Myometrial cell (primary cell): ENCODE results near the gene OR2T10. TPM values are rescaled to one million over a fixed set of nuclear protein-coding genes. Genes with fewer than 3 reads are reported as not detected.

Experiments
- total RNA-seq: library from RNA; depleted of rRNA; stranded (reverse); fragments of >200 nt; gene quantifications from 2 replicates; pipeline ENCODE4 v1.2.3, GENCODE V29; 2015

Gene OR2T10
- total RNA-seq = not detected in 2 replicates

GRCh38 chr1:248597589-248597988 lies at the start of gene OR2T10:
TSS of gene OR2T10 (minus strand) at chr1:248597700. CDS start at chr1:248593768, 3,932 bp downstream.

GRCh38 chr1:248645178-248645577 lies 47.7 kb upstream of the OR2T10 start, which contains the start of gene OR2T35:
TSS of gene OR2T35 (minus strand) at chr1:248645278. CDS start at chr1:248639258, 6,020 bp downstream.

GRCh38 chr1:248634991-248635390 lies 37.5 kb upstream of the OR2T10 start, which contains the start of gene OR2T11:
TSS of gene OR2T11 (minus strand) at chr1:248635091. CDS start at chr1:248627128, 7,963 bp downstream.

GRCh38 chr1:248574657-248575056 lies 22.8 kb downstream of the OR2T10 start, which contains the start of gene OR2T34:
TSS of gene OR2T34 (minus strand) at chr1:248574757. CDS start at chr1:248574757, 0 bp downstream.

GRCh38 chr1:248562672-248563071 lies 34.8 kb downstream of the OR2T10 start, which contains the start of gene OR2T29:
TSS of gene OR2T29 (minus strand) at chr1:248562772. CDS start at chr1:248559491, 3,281 bp downstream.

Other genes starting within 250 kb of the OR2T10 start
- not detected in 2 replicates for gene OR14C36, start 248.9 kb downstream of the OR2T10 start, total RNA-seq
- not detected in 2 replicates for gene OR2T4, start 236.0 kb downstream of the OR2T10 start, total RNA-seq
- not detected in 2 replicates for gene OR2T6, start 222.0 kb downstream of the OR2T10 start, total RNA-seq
- not detected in 2 replicates for gene OR2T1, start 194.7 kb downstream of the OR2T10 start, total RNA-seq
- not detected in 2 replicates for gene OR2T2, start 152.1 kb downstream of the OR2T10 start, total RNA-seq
- not detected in 2 replicates for gene OR2T3, start 124.3 kb downstream of the OR2T10 start, total RNA-seq
- gene OR2T5, start 109.1 kb downstream of the OR2T10 start, total RNA-seq = not detected in 2 replicates
- gene OR2G6, start 89.6 kb downstream of the OR2T10 start, total RNA-seq = not detected in 2 replicates
- not detected in 2 replicates for gene OR2T29, start 34.9 kb downstream of the OR2T10 start, total RNA-seq
- not detected in 2 replicates for gene OR2T34, start 22.9 kb downstream of the OR2T10 start, total RNA-seq
- not detected in 2 replicates for gene OR2T11, start 37.4 kb upstream of the OR2T10 start, total RNA-seq
- gene OR2T35, start 47.6 kb upstream of the OR2T10 start, total RNA-seq = not detected in 2 replicates
- not detected in 2 replicates for gene OR2T27, start 57.8 kb upstream of the OR2T10 start, total RNA-seq
- not detected in 2 replicates for gene OR14I1, start 105.1 kb upstream of the OR2T10 start, total RNA-seq
- not detected in 2 replicates for gene LYPD8, start 158.1 kb upstream of the OR2T10 start, total RNA-seq
- 18.5 and 21.1 TPM in 2 replicates for gene SH3BP5L, start 228.2 kb upstream of the OR2T10 start, total RNA-seq
- 11.8 and 13.5 TPM in 2 replicates for gene ZNF672, start 240.5 kb upstream of the OR2T10 start, total RNA-seq